HG03103 (cell line): ENCODE measurements around the gene SLC9A3.
"Not testable (repeated sequence)": the region's sequence is repeated elsewhere in the genome, so short reads cannot be mapped to it uniquely, and the experiment has no call there.

Experiments used
- ATAC-seq: cut with Tn5 transposase; IDR thresholded peaks from one replicate; pipeline ENCODE4 v1.9.1; 2021; ENCODE audit warnings: low read depth; ENCODE audit not compliant: unreplicated experiment

The SLC9A3 gene

DNA sequence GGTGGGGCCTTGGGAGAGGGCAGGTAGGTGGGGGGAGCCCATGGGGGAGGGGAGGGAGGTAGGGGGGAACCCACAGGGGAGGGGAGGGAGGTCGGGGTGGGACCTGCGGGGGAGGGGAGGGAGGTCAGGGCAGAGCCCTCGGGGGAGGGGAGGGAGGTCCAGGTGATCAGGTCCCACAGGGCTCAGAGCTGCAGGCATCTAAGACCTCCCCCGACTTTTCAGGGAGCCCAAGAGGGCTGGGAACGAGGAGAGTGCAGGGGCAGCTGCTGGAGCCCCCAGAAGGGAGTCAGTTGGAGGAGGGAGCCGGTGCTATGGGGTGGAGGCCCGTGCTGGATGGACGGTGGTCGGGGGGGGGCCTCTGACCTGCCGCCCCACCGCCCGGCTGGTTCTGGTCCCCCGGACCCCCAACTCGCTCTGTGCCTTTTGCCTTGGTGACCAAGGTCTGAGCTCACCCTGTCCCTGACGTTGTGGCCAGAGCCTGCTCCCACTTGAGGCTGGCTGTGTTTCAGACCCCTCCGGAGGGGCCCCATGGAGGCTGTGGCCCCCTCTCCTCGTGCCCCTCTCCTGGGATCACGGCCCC is 31.8 kb downstream of the SLC9A3 start:
- no peak for ATAC-seq

DNA sequence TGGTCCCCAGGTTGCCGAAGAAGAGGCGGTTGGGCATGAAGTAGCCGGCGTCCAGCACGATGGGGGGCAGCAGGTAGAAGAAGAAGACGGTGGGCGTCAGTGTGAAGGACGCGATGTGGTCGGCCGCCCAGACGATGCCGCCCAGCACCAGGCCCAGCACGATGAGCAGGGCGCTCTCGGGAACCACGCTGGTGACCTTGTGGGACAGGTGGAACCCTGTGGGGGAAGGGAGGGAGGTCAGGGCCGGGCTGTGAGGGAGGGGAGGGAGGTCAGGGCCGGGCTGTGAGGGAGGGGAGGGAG is 32.4 kb downstream of the SLC9A3 start:
- no peak for ATAC-seq

DNA sequence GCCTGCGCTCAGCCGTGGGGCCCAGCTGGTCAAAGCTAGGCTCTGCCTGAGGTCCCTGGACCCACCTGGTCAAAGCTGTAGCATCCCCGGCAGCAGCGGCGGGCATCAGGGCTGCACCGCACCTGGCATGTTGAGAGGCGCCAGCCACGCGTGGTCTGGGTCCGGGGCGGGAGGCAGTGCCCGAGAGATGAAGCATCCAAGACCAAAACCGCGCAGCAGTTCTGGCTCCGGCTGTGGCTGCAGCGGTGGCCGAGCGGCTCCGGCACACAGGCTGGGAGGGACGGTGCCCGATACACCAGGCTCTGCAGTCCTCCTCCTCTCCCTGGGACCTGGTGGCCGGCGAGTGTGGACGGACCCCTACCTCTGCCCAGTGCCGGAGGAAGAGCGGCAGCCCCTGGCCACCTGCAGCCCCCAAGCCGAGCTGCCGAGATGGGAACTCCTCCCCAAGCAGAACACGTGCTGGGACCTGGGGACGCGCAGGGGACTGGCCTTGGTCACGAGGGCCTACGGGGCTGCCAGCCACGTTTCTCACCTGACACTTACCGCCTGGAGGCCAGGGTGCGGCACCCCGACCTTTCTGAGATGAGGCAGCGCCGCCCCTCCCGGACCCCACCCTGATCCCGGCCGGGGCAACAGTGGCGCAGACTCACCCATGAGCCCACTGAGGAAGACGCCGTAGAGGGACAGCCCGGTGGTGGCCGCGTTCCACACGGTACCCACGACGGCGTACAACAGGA is 33.0 kb downstream of the SLC9A3 start:
- no peak for ATAC-seq

DNA sequence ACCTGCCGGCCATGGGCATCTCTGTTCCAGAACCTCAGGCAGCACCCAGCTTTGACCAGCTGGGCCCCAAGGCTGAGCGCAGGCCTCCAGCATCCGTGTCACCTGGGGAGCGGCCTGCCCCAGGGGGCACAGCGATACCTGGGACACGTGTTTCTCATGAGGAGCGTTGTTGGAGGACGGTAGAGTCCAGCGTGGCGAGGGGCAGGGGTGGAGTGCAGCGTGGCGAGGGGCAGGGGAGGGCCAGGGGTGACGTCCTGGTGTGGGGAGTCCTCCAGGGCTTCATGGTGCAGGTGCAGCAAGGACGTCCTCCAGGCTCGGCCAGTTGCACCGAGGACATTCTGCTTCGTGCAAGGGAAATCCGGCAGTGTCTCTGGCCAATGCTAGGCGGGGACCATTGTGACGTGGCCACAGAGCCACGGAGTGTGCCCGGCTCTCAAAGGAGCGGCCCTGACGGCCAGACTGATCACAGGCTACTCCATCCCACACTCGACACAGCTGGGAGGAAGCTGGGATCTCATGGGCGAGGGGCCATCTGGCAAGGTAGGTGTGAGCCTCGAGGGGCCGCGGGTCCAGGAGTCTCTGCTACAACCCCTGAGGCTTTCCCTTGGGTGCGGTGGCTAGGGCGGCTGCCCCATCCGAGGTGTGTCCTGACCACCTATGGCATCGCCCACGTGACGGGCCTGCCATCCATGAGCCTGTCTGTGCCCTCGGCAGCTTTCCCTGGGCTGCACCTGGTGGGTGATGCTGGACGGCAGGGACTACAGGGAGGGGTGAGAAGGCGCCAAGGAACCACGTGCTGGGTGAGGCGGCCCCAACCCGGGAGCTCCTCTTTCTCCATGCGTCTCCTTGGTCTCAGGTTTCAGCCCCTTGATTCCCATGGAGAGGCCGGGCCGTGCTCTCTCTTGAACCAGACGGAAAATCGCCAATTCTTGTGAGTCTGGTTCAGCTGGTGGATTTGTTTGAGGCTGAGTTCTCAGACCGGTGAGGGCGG is 33.8 kb downstream of the SLC9A3 start:
- ATAC-seq, result no peak

DNA sequence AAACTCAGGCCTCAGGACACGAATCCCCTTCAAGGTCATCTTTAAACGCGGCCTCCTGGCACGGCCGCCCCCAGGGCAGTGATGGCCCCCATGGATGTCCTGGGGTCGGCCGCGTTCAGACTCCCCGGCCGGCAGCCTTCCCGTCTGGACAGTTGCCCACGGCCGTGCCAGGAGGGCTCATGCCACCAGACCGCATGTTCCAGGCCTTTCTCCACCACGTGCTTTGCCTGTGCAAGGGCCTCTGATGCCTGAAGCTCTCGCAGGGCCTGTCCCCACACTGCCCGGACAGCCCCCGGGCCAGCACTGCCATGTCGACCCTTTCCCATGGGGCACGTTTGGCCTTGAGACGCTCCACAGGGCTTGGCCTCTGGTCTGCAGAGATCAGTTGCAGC is 34.6 kb downstream of the SLC9A3 start:
- no peak for ATAC-seq

DNA sequence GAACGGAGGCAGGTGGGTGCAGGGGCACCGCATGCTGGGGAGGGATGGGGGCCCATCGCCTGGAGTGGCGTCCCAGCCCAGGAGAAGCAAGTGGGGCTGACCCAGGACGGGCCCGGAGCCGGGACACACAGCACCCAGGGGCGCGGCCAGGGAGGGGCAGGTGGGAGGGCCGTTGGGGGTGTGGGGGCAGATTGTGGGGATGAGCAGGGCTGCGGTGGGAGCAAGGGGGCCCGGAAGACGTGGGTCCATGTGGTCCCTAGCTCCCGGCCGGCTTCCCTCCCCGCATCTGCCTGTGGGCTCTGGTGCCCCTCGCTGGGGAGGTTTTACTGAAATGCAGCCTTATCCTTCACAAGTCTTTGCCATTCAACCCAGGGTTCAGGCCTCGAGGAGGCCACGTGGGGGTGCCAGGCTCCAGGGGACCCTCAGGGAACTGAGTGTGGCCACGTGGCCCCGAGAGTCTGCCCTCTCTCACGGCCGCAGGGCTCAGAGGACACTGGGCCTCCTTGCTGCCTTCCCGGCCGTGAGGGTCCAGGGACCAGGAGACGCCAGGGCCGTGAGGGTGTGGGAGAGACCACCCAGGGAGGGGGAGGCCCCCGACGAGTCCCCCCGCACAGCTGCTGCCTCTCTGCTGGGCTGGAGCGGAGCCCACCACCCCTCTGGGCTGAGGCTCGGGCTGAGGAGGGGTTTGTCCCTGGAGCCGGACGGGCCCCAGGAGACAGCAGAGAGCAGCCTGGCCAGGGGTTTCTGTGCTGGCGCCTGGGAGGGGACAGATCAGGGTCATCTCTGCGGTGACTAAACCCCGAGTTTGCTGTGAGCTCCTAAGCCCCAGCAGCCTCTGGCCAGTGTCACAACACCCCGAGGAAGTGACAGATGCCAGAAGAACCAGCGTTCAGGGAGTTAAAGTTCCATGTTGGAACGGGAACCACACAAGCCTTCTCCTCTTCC is 35.2 kb downstream of the SLC9A3 start:
- no peak for ATAC-seq

DNA sequence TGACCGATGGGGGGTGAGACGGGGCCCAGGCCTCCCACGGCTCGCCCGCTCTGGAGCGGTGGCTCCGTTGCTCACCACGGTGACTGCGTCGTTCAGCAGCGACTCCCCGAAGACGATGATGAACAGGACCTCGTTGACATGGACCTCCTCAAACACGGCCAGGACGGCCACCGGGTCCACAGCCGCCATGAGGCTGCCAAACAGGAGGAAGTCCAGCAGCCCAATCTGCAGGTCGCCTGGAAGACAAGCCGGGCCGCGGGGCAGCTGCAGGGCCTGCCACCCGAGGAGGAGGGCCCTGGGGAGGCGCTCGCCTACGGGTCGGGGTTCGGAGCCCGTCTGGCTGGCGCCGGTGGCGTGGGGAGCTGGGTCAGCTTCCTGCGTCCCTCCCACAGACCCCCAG is 36.0 kb downstream of the SLC9A3 start:
- ATAC-seq, result no peak

DNA sequence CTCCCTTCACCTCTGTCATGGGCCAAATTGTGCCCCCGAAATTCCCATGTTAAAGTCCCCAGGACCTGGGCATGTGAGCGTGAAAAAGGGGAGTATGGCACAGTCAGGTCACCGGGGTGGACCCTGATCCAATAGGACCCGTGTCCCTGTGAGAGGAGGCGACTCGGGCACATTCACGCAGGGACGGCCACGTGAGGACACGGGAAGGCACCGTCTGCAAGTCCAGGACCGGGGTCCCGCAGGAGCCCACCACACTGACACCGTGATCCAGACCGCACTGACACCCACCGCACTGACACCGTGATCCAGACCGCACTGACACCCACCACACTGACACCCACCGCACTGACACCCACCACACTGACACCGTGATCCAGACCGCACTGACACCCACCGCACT is 37.7 kb downstream of the SLC9A3 start:
- ATAC-seq, result not testable (repeated sequence)

DNA sequence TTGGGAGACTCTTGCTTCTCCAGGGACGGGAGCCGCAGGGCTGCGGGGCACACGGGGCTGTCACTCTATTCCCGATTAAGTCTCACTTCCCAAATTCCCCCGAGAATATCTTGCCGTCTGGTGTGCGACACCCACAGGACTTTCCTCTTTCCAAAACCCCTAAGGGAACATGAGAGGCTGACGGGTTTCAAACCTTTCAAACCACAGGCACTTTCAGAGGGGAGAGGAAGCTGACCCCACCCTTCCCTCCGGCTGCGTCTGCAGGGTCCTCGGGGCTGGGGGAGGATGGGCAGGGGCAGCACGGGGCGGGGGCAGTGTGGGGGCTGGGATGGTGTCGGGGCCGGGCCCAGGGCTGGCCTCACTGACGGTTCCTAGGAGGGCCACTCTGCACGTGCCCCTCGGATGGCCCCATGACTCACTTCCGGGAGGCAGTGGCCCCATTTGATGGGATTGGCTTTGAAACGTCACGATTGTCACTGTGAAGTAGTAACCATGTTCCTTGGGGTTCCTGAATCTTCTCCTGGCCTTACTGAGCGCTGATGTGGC is 38.2 kb downstream of the SLC9A3 start:
- no peak for ATAC-seq

DNA sequence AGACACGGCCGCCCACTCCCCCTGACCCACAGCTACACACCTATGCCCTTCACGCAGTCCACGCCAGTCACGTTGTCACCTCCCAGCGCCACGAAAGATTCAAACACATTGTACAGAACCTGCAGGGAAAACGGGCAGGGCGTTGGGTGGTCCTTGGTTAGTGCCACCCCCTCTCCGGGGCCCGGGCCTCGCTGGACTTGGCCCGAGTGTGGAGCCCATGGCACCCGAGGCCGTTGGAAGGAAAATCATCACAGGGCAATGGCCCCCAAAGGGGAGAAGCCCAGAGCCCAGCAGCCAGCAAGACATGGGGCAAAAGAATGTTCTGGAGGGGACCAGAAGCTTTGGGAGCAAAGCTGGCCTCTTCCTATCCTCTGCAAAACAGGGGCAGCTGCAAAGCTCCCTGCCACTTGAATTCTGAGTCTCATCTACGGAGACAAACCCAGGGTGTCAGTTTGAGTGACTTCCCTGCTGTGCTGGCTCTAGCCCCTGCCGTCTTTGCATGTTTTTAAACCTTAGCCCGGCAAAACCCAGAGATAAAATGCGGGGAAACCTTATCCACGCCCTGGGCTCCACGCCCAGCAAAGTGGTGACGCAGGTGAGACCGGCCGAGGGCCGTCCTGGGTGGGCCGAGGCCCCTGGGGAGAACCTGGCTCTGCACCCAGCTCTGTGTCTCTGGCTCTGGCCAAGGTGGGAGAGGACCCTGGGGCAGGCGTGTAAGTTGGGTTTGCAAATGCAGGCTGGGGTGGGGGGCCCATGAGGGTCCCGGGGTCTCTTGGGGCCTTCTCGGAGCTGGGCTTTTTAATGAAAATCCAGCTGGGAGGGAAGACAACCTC is 38.9 kb downstream of the SLC9A3 start:
- no peak for ATAC-seq

DNA sequence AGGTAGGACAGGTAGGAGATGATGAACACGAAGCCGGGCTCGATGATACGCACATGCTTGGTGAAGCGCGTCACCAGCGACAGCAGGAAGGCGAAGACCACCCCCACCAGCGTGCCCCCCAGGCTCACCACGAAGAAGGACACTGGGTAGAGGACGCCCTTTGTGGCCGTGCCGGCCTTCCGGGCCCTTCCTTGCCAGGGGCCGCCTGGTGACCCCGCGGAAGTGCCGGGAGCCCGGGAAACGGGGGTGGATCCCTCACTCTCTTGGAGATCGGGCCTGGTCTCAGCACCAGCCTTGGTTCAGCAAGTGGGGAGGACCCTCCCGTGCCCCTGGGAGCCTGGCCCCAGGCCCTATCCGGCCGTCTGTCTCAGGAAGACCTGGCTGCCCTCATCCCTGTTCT is 39.7 kb downstream of the SLC9A3 start:
- no peak for ATAC-seq

DNA sequence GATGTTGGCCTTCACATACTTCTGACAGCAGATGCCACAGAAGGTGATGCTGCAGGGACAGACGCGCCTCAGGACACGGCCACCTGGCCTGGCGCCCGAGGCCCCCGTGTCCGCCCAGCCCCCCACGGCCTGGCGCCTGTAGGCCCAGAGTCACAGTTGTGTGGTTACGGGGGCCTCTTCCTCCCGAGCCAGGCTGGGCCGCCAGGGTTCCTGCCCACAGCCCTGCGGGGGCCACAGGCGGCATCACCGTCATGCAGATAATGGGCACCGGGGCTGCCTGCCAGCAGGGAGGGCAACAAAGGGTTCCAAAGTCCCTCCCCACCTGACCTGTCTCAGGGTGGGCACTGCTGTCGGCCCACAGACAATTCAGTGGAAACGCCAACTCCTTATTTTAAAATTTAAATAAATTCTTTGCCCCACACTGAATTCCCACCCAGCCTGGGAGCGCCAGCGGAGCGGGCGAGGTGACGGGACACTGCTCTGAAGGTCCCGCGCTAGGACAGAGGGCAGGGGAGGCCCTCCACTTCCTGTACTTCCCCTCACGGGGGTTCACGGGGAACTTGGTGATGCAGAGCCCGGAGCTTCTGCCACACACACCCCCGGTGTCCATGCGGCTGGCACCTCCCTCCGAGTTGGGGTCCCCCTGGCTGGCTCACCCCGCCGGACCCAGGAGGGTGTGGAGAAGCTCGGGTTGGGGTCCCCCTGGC is 40.7 kb downstream of the SLC9A3 start:
- ATAC-seq, result no peak

DNA sequence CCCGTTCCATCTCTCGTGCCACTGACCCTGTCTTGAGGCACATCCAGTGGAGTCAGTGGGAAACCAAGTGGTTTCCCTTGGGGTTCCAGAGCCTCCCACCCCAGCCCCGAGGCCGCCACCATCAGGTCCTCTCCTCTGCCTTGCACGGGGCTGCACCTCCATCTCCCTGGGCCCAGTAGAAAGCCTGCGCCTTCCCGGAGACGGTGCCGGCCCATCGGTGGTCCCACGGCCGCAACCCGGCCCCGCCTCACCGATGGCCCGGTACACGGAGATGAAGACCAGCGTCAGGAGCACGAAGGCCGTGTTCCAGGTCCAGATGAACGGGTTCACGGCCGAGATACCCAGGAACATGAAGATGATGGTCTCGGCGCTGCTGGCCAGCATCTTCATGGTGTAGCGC is 41.2 kb downstream of the SLC9A3 start:
- ATAC-seq, result no peak

DNA sequence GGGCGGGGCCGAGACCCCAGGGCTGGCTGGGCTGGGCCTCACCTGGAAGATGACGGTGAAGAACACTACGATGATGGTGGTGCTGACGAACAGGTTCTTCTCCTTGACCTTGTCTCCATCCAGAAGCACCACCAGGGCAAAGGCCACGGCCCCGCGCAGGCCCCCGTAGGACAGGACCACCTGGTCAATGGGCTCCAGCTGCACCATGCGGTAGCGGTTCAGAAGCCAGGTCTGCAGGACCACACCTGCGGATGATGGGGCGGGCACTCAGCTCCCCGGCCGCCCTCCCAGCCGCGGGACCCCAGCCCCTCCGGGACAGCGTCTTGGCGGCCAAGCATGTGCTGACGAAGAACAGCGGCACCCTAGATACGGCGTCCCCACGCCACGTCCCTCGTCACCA is 41.7 kb downstream of the SLC9A3 start:
- no peak for ATAC-seq

DNA sequence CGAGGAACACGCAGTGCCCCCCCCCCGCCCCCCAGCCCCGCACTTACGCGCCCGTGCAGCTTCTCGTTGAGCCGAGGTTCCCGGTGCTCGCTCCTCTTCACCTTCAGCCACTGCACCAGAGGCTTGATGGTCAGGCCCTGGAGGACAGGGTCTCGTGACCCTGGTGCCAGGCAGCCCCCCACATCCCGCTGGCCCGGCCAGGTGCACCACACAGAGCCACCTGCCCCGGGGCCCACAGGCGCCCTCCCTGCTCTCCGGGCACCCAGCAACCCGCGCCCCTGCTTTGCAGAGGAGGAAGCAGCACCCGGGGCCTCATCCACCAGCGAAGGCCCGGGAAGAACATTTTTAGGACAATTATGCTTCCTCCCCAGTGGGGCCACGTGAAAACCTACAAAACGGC is 42.2 kb downstream of the SLC9A3 start:
- ATAC-seq, result no peak

DNA sequence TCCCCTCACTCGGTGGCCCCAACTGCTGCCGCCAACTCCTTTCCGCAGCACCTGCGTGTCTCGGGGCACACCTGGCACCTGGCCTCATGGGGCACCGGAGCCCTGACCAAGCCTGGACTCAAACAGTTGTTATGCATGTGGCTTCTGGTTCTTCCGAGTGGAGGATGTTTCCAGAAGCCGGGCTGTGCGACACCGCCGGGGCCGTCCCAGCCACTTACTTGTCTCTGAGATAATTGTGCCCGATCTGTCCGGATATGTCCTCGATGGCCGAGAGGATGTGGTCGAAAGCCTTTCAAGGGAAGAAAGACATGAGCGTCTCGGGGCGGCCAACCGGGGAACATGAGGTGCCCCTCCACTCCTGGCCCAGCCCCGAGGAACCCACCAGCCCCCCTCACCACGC is 42.9 kb downstream of the SLC9A3 start:
- ATAC-seq, result no peak

DNA sequence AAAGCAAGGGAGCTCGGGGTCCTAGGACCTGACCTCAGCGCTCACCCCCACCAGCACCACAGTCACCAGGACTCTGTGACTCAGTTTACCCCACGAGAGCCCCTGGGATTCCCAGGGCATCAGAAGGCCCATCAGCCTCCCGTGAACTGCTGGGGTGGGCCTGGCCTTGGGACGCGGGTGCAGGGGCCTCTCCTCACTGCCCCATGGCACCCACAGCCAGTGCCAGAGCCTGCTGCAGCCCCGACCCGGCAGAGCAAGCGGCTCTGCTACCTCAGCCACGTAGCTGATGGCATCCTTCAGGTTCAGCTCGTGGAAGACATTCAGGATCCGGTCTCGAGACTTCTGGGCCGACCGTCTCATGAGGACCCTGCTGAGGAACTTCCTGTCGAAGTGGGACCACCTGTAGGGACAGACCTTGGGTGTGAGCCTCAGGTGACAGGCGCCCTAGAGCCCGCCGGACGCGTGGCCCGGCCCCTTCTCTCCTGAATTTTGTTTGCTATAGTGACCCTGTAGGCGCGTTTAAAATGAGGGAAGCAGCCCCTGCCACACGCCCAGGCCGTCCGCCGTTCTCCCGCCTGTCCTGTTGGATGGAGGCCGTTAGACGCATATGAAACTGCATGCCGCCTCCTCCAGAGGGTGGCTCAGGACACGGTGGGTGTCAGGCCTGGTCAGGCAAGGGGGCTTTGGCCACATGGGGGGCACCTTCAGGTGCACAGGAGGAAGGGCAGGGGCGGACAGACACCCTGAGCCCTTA is 44.5 kb downstream of the SLC9A3 start:
- no peak for ATAC-seq

DNA sequence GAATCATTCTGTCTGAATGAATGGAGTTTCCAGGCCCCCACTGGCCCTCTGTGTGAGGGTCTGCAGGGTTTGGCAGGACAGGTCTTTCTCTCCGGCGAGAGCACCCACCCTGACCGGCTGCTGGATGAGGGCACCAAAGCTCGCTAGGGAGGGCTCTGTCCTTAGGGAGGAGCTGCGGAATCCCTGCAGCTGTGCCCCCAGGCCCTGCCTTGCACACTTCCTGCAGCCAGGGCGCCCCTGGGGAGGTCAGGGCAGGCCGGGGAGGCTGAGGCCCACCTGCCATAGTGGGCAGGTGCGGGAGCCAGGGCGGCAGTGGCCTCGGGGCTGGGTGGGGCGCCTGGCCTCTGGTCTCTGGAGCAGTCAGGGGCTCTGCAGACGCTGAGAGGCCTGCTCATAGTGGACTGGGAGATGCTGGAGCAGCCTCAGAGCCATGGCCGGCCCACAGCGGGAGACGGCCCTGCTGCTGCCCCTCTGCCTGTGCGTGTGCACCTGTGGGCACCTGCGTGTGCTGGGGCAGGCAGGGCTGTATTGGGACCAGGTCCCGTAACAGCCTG is 45.2 kb downstream of the SLC9A3 start:
- no peak for ATAC-seq
